ENCODE data around the gene CACNA1B. TPM values are rescaled to one million over a fixed set of nuclear protein-coding genes. Genes with fewer than 3 reads are reported as not detected.

The CACNA1B gene
- total RNA-seq, 1 donor from 2014 or later: 0.19 TPM

GRCh38 chr9:138101444-138102234 lies 224.1 kb downstream of the CACNA1B start:
- Histone ChIP-seq H3K27me3 (ENCODE audit: low read depth) (peaks cover 26% of the 10 kb centered on the region), H3K4me1 (peaks cover 17% of the 10 kb centered on the region), H3K36me3 (no peaks in the 10 kb centered on the region), H3K4me3 (no peak overlapping the region), H3K9me3 (replicated peaks) (no peaks in the 10 kb centered on the region), H3K27ac (replicated peaks) (no peak overlapping the region)
- DNase-seq: no peak
- TF ChIP-seq CTCF (IDR thresholded peaks at IDR 0.05; ENCODE audit: borderline replicate concordance): no peak
- intact Hi-C loops (cut with micrococcal nuclease): no loop called here

GRCh38 chr9:138102246-138103051 lies 224.9 kb downstream of the CACNA1B start:
- Histone ChIP-seq H3K36me3 (no peaks in the 10 kb centered on the region), H3K4me1 (peaks cover 17% of the 10 kb centered on the region), H3K4me3 (no peak overlapping the region), H3K27ac (replicated peaks) (no peak overlapping the region), H3K27me3 (ENCODE audit: low read depth) (peaks cover 28% of the 10 kb centered on the region), H3K9me3 (replicated peaks) (no peaks in the 10 kb centered on the region)
- TF ChIP-seq CTCF (IDR thresholded peaks at IDR 0.05; ENCODE audit: borderline replicate concordance): no peak
- intact Hi-C loops (cut with micrococcal nuclease): no loop called here
- no peak for DNase-seq

DNA sequence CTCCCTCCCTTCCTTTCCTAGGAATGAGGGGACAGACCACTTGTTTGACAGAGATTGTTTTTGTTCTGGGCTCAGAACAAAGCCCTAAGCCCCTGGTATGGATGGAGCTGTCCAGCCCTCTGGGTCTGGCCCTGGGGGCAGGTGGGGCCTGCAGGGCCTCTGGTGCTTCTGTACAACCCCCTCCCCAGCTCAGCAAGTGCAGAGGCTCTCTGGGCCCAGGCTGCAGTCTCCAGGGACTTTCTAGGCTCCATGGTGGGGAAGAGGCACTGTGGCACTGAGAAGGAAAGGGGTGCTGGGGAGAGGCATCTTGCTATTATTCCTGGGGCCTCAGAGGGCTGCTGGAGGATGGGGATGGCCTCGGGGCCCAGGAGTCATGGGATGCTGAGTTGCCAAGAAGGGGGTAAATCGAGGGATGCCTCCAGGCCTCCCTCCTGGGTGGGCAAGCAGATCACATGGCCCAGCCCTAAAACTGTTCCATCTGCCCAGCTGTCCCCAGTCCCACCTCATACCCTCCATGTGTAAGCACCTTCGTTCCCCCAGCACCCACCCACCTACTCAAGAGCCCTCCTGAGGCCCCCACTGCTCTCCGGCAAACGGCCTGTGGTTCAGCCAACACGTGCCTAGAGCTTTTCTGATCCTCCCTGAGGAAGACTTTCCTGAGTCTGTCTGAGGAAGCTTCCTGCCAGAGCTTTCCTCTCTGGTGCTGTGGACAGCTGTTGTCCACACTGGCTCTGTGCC lies 225.7 kb downstream of the CACNA1B start:
- intact Hi-C loops (cut with micrococcal nuclease): no loop called here
- no peak for DNase-seq
- Histone ChIP-seq H3K36me3 (no peaks in the 10 kb centered on the region), H3K9me3 (replicated peaks) (no peaks in the 10 kb centered on the region), H3K4me3 (no peak overlapping the region), H3K4me1 (peaks cover 17% of the 10 kb centered on the region), H3K27me3 (ENCODE audit: low read depth) (peaks cover 28% of the 10 kb centered on the region), H3K27ac (replicated peaks) (no peak overlapping the region)
- TF ChIP-seq CTCF (IDR thresholded peaks at IDR 0.05; ENCODE audit: borderline replicate concordance): no peak

DNA sequence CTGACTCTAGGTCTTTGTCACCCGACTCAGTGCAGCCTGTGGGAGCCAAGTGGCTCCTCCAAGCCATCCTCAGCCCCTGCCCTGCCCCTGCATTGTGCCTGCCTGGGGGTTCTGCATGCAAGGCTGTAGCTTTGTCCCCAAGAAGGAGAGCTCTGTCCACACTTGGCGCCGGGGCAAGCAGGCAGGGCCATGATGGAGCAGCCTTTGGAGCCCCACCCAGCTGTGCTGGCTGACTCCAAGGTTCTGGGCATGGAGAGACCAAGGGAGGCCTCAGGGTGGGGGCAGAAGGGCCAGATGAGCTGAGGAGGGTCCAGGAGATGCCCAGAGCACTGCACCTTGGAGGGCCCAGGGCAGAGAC lies 226.2 kb downstream of the CACNA1B start:
- Histone ChIP-seq H3K36me3 (no peaks in the 10 kb centered on the region), H3K27me3 (ENCODE audit: low read depth) (peaks cover 28% of the 10 kb centered on the region), H3K9me3 (replicated peaks) (no peaks in the 10 kb centered on the region), H3K4me3 (no peak overlapping the region), H3K4me1 (peaks cover 17% of the 10 kb centered on the region), H3K27ac (replicated peaks) (no peak overlapping the region)
- no peak for DNase-seq
- TF ChIP-seq CTCF (IDR thresholded peaks at IDR 0.05; ENCODE audit: borderline replicate concordance): no peak
- intact Hi-C loops (cut with micrococcal nuclease): no loop called here

Data from left ventricle myocardium inferior (tissue), 1 donor.